ENCODE data around the gene PTHLH.

Gene PTHLH

GRCh38 chr12:27998658-27999057, 26.1 kb upstream of the PTHLH start:
- no peak for DNase-seq (ENCODE audit: low read depth)
- H3K4me3 ChIP-seq (ENCODE audit: low read depth, low read length) = no peak overlapping the region
- no peak for TF ChIP-seq MYC (IDR thresholded peaks at IDR 0.05; ENCODE audit: low read depth, low read length)
- no peak for TF ChIP-seq POLR2A (IDR thresholded peaks at IDR 0.05; ENCODE audit: extremely low read depth, insufficient read length)
- TF ChIP-seq MAX (IDR thresholded peaks at IDR 0.05; ENCODE audit: low read depth, low read length) = no peak
- no peak for TF ChIP-seq CTCF (IDR thresholded peaks at IDR 0.05; ENCODE audit: low read depth, low read length)

DNA sequence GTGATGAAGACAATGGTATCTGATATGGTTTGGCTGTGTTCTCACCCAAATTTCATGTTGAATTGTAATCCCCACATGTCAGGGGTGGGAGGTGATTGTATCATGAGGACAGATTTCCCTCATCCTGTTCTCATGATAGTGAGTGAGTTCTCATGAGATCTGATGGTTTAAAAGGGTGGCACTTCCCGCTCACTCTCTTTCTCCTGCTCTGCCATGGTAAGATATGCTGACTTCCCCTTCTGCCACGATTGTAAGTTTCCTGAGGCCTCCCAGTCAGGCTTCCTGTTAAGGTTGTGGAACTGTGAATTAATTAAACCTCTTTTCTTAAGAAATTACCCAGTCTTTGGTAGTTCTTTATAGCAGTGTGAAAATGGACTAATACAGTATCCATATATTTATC, 25.6 kb upstream of the PTHLH start:
- no peak overlapping the region for H3K4me3 ChIP-seq (ENCODE audit: low read depth, low read length)
- TF ChIP-seq MAX (IDR thresholded peaks at IDR 0.05; ENCODE audit: low read depth, low read length) = no peak
- TF ChIP-seq POLR2A (IDR thresholded peaks at IDR 0.05; ENCODE audit: extremely low read depth, insufficient read length) = no peak
- TF ChIP-seq MYC (IDR thresholded peaks at IDR 0.05; ENCODE audit: low read depth, low read length) = no peak
- no peak for TF ChIP-seq CTCF (IDR thresholded peaks at IDR 0.05; ENCODE audit: low read depth, low read length)
- DNase-seq (ENCODE audit: low read depth) = no peak

DNA sequence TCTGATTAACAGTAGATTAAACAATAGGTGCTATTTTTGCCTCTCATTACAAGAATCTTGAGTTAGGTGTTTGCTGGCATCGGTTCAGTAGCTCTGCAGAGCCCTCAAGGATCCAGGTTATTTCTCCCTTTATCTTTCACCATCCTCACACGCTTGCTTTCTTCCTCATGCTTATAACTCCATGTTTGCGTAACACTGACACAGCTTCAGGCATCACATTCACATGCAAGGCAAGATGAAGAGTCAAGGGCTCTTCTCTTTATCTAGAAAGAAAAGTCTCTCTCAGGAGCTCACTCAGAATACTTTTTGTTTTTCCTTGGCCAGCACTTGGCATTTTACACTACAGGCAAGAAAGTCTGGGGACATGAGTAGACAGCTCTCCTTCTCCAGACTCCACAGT, 24.2 kb upstream of the PTHLH start:
- DNase-seq (ENCODE audit: low read depth) = no peak
- no peak overlapping the region for H3K4me3 ChIP-seq (ENCODE audit: low read depth, low read length)
- TF ChIP-seq MYC (IDR thresholded peaks at IDR 0.05; ENCODE audit: low read depth, low read length) (no peak), CTCF (IDR thresholded peaks at IDR 0.05; ENCODE audit: low read depth, low read length) (no peak), MAX (IDR thresholded peaks at IDR 0.05; ENCODE audit: low read depth, low read length) (no peak), POLR2A (IDR thresholded peaks at IDR 0.05; ENCODE audit: extremely low read depth, insufficient read length) (no peak)

DNA sequence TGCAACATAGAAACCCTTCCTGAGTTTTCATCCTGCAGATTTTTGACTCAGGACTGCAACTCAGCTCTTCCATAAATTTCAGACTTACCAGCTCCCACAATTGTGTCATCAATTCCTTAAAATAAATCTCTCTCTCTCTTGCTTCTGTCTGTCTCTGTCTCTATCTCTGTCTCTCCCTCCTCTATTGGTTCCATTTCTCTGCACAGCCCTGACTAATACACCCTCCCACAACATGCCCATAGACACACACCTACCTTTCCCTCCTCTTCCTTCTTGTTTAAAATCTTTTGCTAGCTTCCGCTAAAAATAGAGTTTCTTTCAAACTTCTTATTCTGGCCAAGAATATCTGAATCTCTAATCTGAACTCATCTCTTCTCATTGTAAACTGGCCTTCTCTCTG, 22.9 kb upstream of the PTHLH start:
- no peak overlapping the region for H3K4me3 ChIP-seq (ENCODE audit: low read depth, low read length)
- TF ChIP-seq CTCF (IDR thresholded peaks at IDR 0.05; ENCODE audit: low read depth, low read length) (no peak), MYC (IDR thresholded peaks at IDR 0.05; ENCODE audit: low read depth, low read length) (no peak), POLR2A (IDR thresholded peaks at IDR 0.05; ENCODE audit: extremely low read depth, insufficient read length) (no peak), MAX (IDR thresholded peaks at IDR 0.05; ENCODE audit: low read depth, low read length) (no peak)
- no peak for DNase-seq (ENCODE audit: low read depth)

DNA sequence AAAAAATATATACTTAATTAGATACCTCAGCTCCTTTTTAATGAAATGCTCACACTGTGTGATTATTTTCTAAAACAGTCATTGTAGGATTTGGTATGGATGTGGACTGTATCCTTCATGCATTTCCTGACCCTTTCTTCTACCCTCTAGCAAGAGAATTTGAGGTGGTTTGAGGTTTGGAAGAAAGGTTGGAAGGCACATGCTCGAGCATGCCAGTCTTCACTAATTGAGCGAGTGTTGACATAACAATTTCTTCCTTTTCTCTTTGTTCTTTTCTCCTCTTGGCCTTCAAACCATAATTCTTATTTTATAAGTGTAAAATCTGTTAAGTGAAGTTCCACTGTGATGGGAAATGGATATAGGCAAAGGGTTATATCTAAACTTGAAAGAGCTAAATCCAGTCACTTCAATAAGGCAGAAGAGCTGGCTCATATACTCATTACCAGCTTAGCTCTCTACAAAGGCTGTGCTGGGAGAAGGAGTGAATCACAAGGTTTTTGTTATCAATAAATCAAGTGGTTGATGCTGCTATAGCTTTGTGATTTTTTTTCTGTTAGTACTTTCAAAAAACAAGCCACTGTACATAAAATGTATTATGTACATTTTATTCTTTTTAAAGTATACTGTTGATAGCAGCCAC, 16.2 kb upstream of the PTHLH start:
- TF ChIP-seq CTCF (IDR thresholded peaks at IDR 0.05; ENCODE audit: low read depth, low read length) (no peak), MYC (IDR thresholded peaks at IDR 0.05; ENCODE audit: low read depth, low read length) (no peak), MAX (IDR thresholded peaks at IDR 0.05; ENCODE audit: low read depth, low read length) (no peak), POLR2A (IDR thresholded peaks at IDR 0.05; ENCODE audit: extremely low read depth, insufficient read length) (no peak)
- no peak overlapping the region for H3K4me3 ChIP-seq (ENCODE audit: low read depth, low read length)
- no peak for DNase-seq (ENCODE audit: low read depth)

All from NB4 (cell line).